Mucosa of descending colon (tissue), 3 donors: ENCODE data around the gene KHDC1. TPM values are rescaled to one million over a fixed set of nuclear protein-coding genes. Genes with fewer than 3 reads are reported as not detected.
"Not testable (repeated sequence)": the region's sequence is repeated elsewhere in the genome, so short reads cannot be mapped to it uniquely, and the experiment has no call there.

Source experiments
- ATAC-seq: fragments of 200-7000 bp; cut with Tn5 transposase; one replicate; pipeline ENCODE4 v1.9.1; 2020; ENCODE audit warnings: mild to moderate bottlenecking, moderate library complexity
- DNase-seq, 3 donors: peaks; one replicate each; pipeline ENCODE4 v3.0.0-alpha.2; 2020
- H3K36me3 ChIP-seq: fragments of 200-600 bp; one replicate; pipeline ENCODE4 v1.8.0; 2021; ENCODE audit warnings: low read depth, mild to moderate bottlenecking
- H3K4me1 ChIP-seq: fragments of 200-600 bp; one replicate; pipeline ENCODE4 v1.8.0; 2021; ENCODE audit warnings: low read depth, mild to moderate bottlenecking
- H3K4me3 ChIP-seq: fragments of 200-600 bp; one replicate; pipeline ENCODE4 v1.8.0; 2021; ENCODE audit warnings: mild to moderate bottlenecking
- H3K9me3 ChIP-seq: fragments of 200-600 bp; one replicate; pipeline ENCODE4 v1.8.0; 2021; ENCODE audit warnings: mild to moderate bottlenecking
- intact Hi-C, 2 donors: fragments of 100-400 bp; cut with DNase I in 1 of 2; cut with micrococcal nuclease in 1 of 2; formaldehyde crosslinking; loops; one replicate each; pipeline versions ENCODE4 v1.11.0 to v1.11.1; 2022; cut with DNase I, micrococcal nuclease
- total RNA-seq, 3 donors: library from RNA; stranded (reverse); fragmentation: NEBNext Ultra II Directional in 2 of 3; extraction: Animal tissue kit (Norgen Biotek cat#: 25700) in 2 of 3; gene quantifications; one replicate each; pipeline versions ENCODE4 v1.2.1 to v1.2.4, GENCODE V29; 2021 to 2023
- TF ChIP-seq, protein P1 (sequence below): fragments of 200-600 bp; IDR thresholded peaks from one replicate; pipeline ENCODE4 v1.8.0; 2022; ENCODE audit warnings: antibody characterized with exemption, mild to moderate bottlenecking
- donor health status: DM: no; HTN: no; CAD: no; lungs with moderate emphysema.
- donor health status: DM: no; HTN: no; CAD: no.
- donor health status: DM: no; HTN: yes; CAD: no.

Gene KHDC1
- total RNA-seq, 3 donors from 2014 or later, result 0.75 to 1.7 (median 0.84) TPM

DNA sequence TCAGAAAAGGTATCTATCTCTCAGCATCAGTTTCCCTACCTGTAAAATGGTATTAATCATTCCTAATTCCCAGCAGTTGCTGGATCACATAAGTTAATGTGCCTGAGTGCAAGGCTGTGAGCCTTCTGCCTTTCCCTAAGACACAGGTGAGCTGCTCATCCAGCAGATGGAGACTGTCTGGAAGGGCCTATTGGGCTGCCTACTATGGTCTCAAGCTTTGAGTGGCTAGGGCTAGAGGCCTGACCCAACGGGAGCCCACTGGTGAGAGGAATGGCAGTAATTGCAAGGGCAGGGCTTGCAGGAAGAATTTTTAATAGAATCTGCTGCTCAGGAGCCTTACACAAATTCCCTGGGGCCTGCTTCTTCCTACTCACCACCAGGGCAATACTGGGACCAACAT, 4.3 kb downstream of the KHDC1 start:
- ATAC-seq (no peak), DNase-seq (no peak)
- Histone ChIP-seq H3K4me3 (no peak overlapping the region), H3K4me1 (no peaks in the 10 kb centered on the region), H3K36me3 (no peaks in the 10 kb centered on the region), H3K9me3 (no peaks in the 10 kb centered on the region)
- intact Hi-C loops, result no loop called here
- TF ChIP-seq, protein P1, sequence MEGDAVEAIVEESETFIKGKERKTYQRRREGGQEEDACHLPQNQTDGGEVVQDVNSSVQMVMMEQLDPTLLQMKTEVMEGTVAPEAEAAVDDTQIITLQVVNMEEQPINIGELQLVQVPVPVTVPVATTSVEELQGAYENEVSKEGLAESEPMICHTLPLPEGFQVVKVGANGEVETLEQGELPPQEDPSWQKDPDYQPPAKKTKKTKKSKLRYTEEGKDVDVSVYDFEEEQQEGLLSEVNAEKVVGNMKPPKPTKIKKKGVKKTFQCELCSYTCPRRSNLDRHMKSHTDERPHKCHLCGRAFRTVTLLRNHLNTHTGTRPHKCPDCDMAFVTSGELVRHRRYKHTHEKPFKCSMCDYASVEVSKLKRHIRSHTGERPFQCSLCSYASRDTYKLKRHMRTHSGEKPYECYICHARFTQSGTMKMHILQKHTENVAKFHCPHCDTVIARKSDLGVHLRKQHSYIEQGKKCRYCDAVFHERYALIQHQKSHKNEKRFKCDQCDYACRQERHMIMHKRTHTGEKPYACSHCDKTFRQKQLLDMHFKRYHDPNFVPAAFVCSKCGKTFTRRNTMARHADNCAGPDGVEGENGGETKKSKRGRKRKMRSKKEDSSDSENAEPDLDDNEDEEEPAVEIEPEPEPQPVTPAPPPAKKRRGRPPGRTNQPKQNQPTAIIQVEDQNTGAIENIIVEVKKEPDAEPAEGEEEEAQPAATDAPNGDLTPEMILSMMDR, result no peak

DNA sequence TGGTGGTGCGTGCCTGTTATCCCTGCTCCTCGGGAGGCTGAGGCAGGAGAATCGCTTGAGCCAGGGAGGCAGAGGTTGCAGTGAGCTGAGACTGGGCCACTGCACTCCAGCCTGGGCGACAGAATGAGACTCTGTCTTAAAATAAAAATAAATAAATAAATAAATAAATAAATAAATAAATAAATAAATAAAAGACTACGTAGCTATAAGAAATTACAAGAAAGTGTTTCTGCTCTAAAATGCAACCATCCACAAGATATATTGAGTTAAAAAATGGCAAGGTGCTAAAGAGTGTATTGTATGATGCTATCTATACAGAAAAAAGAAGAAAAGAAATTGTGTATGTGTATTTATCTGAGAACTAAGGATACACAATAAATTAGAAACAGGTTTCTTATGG, 8.7 kb downstream of the KHDC1 start:
- DNase-seq, H3K4me1 ChIP-seq, H3K9me3 ChIP-seq, H3K4me3 ChIP-seq, intact Hi-C loops, H3K36me3 ChIP-seq, ATAC-seq: not testable (repeated sequence)

DNA sequence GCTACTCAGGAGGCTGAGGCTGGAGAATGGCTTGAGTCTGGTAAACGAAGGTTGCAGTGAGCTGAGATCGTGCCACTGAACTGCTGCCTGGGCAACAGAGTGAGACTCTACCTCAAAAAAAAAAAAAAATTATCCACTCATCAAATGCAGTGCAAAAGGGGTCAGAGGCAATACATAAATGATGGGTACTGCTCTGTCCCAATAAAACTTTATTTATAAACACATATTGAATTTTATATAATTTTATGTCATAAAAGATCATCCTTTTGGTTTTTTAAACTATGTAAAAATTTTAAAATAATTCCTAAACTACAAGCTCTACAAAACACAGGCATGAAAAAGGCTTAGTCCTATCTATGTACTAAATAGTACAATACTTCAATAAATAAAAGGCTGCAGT, 10.3 kb downstream of the KHDC1 start:
- intact Hi-C loops, result no loop called here
- no peaks in the 10 kb centered on the region for H3K9me3 ChIP-seq
- TF ChIP-seq, protein P1, result no peak
- H3K4me1 ChIP-seq, result no peaks in the 10 kb centered on the region
- no peaks in the 10 kb centered on the region for H3K36me3 ChIP-seq
- DNase-seq (no peak), ATAC-seq (no peak)
- no peak overlapping the region for H3K4me3 ChIP-seq

DNA sequence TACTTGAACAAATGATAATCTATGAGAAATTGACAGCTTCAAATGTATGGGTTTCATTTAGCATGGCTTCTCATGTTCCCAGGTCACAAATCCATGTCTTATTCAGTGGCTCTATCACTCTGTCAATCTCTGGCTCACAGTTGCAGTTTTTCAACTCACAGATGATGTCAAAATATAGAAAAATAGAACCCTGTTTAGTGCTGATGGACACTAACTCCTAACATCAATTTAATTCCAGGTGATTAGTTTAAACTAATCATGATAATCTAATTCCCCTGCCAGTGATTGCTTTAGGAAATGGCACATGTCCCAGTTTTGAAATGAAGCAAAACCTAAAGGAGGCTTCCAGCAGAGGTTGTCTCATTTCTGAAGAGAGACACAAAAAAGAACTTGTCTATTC, 13.0 kb downstream of the KHDC1 start:
- intact Hi-C loops, result no loop called here
- Histone ChIP-seq H3K4me3 (no peak overlapping the region), H3K4me1 (no peaks in the 10 kb centered on the region), H3K9me3 (no peaks in the 10 kb centered on the region), H3K36me3 (no peaks in the 10 kb centered on the region)
- no peak for ATAC-seq
- TF ChIP-seq, protein P1, result no peak
- no peak for DNase-seq

DNA sequence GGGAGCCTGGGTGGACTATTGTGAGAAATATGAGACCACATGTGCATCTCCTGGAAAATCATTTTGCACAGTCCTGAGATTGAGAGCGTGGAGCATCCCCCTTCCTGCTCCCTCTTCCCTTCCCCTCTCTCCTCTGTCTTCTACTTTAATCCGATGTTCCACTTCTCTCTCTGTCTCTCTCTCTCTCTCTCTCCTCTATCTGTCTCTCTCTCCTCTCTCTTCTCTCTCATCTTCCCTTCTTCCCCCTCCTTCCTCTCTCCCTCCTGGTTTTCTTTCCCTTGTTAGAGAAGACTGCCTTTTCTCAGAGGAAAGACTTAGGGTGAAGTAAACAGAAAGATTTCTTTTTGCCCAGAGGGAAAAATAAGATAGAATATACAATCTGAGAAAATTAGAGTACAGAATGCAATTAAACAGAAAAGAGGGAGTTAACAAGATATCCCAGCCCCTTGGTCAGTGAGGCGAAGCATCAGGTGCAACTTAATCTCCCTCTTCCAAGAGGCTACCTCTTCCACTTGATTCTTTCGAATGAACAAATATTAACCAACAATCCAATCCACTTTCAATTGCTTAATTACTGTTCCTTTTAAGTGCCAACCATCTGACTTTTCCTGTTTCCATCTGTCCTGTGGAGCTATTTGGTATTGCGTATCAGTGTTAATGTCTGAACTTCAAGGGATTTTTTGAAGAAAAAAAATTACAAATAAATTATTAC, 14.6 kb downstream of the KHDC1 start:
- Histone ChIP-seq H3K36me3 (no peaks in the 10 kb centered on the region), H3K4me3 (no peak overlapping the region), H3K9me3 (no peaks in the 10 kb centered on the region), H3K4me1 (no peaks in the 10 kb centered on the region)
- TF ChIP-seq, protein P1, result no peak
- intact Hi-C loops, result no loop called here
- DNase-seq (no peak), ATAC-seq (no peak)

DNA sequence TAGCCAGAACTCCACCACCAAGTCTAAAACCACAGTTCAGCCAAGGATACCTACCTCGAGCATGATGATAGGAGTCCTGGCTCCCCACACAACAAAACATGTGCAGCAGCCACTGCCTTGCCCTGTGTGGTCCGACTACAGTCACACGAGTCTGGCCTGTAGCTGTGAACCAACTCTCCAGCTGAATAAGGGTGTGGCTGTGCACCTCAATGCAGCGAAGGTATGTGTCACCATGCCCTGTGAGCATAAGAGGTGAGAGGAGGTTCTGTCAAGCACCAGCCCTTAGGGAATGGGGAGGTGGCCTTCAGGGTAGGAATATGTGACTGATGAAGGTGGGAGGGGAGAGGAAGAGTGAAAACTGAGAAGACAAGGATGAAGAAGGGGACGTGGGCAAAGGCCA, 21.0 kb downstream of the KHDC1 start:
- TF ChIP-seq, protein P1, result no peak
- no peaks in the 10 kb centered on the region for H3K36me3 ChIP-seq
- ATAC-seq (no peak), DNase-seq (no peak)
- no peaks in the 10 kb centered on the region for H3K4me1 ChIP-seq
- intact Hi-C loops, result no loop called here
- H3K9me3 ChIP-seq, result no peaks in the 10 kb centered on the region
- H3K4me3 ChIP-seq, result no peak overlapping the region
